Measurements from ENCODE around the gene COLGALT1. TPM values are rescaled to one million over a fixed set of nuclear protein-coding genes. Genes with fewer than 3 reads are reported as not detected.

COLGALT1 gene
- total RNA-seq, 1 experiment from 2014 or later = 48.5 TPM

GRCh38 chr19:17601683-17602082 is 46.2 kb downstream of the COLGALT1 start:
- no peak overlapping the region for H2BK15ac ChIP-seq (ENCODE audit: low read depth, low read length)
- no peaks in the 10 kb centered on the region for H3K27me3 ChIP-seq (ENCODE audit: insufficient read depth, low read length)
- Mint-ChIP-seq H3K4me1 (peaks cover 32 to 39% of the 10 kb centered on the region in 2 experiments), H3K27ac (peak overlapping the region in 1 of 3 experiments; percentile 77; a peak in 1 of 7 replicates), H3K36me3 (ENCODE audit: insufficient read depth in 1 of 3, low read depth in 3 of 3) (no peaks in the 10 kb centered on the region; a peak in 1 of 7 replicates), H3K4me3 (no peak overlapping the region), H3K27me3 (ENCODE audit: low read depth) (peaks cover 22% of the 10 kb centered on the region), H3K9me3 (no peaks in the 10 kb centered on the region; a peak in 1 of 5 replicates)
- H2AFZ ChIP-seq (ENCODE audit: low read length) = no peak overlapping the region
- no peak overlapping the region for H3K27ac ChIP-seq (ENCODE audit: insufficient read length, low read depth, low read length)
- H3K56ac ChIP-seq (ENCODE audit: insufficient read length, low read depth, low read length) = no peak overlapping the region
- H3K4ac ChIP-seq (ENCODE audit: low read depth, low read length) = no peak overlapping the region
- no peaks in the 10 kb centered on the region; the same call in 1 of the 2 replicates for H3K4me1 ChIP-seq (ENCODE audit: insufficient read depth, low read length)
- H2BK120ac ChIP-seq (ENCODE audit: low read depth, low read length, poor library complexity, severe bottlenecking) = no peak overlapping the region
- no peak overlapping the region for H2BK5ac ChIP-seq (ENCODE audit: insufficient read length, low read length)
- no peak overlapping the region for H2BK12ac ChIP-seq (ENCODE audit: insufficient read length, low read depth, low read length)
- H2AK5ac ChIP-seq (ENCODE audit: insufficient read length, low read length) = no peak overlapping the region
- H4K5ac ChIP-seq (ENCODE audit: insufficient read length, low read depth, low read length) = no peak overlapping the region
- no peak overlapping the region for H4K91ac ChIP-seq (ENCODE audit: insufficient read length, low read depth, low read length)
- H3K14ac ChIP-seq (ENCODE audit: insufficient read depth, low read length) = no peak overlapping the region; the same call in 1 of the 2 replicates
- H3K79me1 ChIP-seq (ENCODE audit: insufficient read depth, low read depth, low read length, poor library complexity, severe bottlenecking) = no peaks in the 10 kb centered on the region
- H4K8ac ChIP-seq (replicated peaks; ENCODE audit: insufficient read length, low read depth, low read length) = no peak overlapping the region
- no peak overlapping the region for H3K18ac ChIP-seq (ENCODE audit: insufficient read length, low read depth, low read length)
- no peaks in the 10 kb centered on the region for H3K79me2 ChIP-seq (ENCODE audit: insufficient read depth, low read length)
- no peaks in the 10 kb centered on the region for H3K9me3 ChIP-seq (ENCODE audit: control insufficient read depth, low read depth, low read length)
- no peak overlapping the region for H3K4me2 ChIP-seq (ENCODE audit: insufficient read depth, insufficient read length, low read length)
- TF ChIP-seq, protein P1, sequence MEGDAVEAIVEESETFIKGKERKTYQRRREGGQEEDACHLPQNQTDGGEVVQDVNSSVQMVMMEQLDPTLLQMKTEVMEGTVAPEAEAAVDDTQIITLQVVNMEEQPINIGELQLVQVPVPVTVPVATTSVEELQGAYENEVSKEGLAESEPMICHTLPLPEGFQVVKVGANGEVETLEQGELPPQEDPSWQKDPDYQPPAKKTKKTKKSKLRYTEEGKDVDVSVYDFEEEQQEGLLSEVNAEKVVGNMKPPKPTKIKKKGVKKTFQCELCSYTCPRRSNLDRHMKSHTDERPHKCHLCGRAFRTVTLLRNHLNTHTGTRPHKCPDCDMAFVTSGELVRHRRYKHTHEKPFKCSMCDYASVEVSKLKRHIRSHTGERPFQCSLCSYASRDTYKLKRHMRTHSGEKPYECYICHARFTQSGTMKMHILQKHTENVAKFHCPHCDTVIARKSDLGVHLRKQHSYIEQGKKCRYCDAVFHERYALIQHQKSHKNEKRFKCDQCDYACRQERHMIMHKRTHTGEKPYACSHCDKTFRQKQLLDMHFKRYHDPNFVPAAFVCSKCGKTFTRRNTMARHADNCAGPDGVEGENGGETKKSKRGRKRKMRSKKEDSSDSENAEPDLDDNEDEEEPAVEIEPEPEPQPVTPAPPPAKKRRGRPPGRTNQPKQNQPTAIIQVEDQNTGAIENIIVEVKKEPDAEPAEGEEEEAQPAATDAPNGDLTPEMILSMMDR (conservative IDR thresholded peaks at IDR 0.05) = no peak
- H3T11ph ChIP-seq (ENCODE audit: low read length) = no peak overlapping the region
- no peak overlapping the region for H2BK20ac ChIP-seq (ENCODE audit: low read depth, low read length, poor library complexity, severe bottlenecking)
- H3K23me2 ChIP-seq (ENCODE audit: insufficient read length, low read depth, low read length, poor library complexity, severe bottlenecking) = no peaks in the 10 kb centered on the region
- no peak for DNase-seq
- no CpG with 5 or more reads among the region's 9 CpGs for WGBS (ENCODE audit: extremely low coverage, insufficient read length, low lambda C conversion rate)
- no peak overlapping the region for H3K9ac ChIP-seq (ENCODE audit: extremely low read depth, insufficient read length, low read length)
- H3K23ac ChIP-seq (ENCODE audit: insufficient read length, low read depth, low read length) = no peak overlapping the region
- H4K20me1 ChIP-seq (ENCODE audit: control insufficient read depth, insufficient read depth, insufficient read length) = no peaks in the 10 kb centered on the region
